GM21717 (cell line): ENCODE results near the gene WDR93.
"Not testable (repeated sequence)": the region's sequence is repeated elsewhere in the genome, so short reads cannot be mapped to it uniquely, and the experiment has no call there.

ENCODE experiments used
- ATAC-seq: cut with Tn5 transposase; IDR thresholded peaks from one replicate; pipeline ENCODE4 v1.9.1; 2021; ENCODE audit warnings: mild to moderate bottlenecking, moderate library complexity; ENCODE audit not compliant: unreplicated experiment

Gene WDR93

DNA sequence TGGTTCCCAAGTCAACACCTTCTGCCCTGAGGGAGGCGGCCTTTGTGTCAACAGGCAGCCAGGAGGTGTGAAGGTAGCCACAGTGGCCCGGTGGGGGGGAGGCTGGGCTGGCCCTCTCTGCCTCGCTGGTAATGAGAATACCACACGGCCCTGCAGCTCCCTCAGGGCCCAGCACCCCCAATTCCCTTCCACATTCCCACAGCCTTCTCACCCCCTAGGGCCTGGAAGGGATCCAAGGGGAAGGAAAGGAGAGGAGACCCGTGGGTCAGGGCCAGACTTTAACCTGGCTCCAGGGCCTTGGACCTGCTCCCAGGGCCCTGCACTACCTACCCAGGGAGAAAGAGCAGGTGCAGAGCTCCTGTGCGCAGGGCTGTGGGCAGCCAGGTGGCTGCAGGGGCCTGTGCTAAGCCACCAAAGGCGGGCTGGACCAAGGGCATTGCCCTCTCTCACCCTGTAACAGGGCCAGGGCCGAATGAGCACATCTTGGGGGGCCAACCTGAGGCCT, 76.9 kb downstream of the WDR93 start:
- no peak for ATAC-seq

DNA sequence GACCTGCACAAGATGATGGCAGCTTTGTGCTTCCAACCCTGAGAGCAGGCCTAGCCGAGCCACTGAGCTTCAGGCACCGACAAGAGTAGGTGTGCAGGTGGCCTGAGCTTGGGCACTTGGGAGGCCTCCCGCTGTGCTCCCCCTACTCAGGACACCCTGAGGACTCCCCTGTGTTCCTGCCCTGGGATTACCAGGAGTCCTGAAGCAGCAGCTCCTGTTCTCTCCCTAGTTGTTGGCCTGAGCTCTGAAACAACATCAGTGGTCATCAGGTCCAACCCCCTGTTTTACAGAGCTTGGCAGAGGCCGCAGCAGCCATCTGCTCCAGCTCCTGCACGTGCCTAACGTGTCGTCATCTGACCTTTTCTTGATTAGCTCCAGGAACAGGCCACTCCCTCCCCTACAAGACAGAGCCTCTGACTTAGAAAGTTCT, 77.5 kb downstream of the WDR93 start:
- ATAC-seq, result no peak

DNA sequence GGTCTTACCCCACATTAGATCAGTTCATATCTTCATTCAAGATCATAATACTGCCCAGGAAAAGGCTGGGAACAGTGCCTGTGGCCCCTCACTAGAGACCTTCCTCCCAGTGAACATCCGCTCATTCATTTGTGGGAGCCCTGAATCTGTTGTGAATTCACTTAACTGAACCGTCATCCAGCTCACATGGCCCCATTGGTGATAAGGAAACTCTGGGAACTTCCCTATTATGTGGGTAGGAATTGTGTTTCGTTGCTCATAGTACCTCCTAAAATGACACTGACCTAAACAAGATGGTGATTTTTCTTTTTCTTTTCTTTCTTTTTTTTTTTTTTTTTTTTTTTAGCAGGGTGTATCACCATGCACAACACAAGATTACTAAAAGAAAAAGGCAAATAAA, 78.8 kb downstream of the WDR93 start:
- no peak for ATAC-seq

DNA sequence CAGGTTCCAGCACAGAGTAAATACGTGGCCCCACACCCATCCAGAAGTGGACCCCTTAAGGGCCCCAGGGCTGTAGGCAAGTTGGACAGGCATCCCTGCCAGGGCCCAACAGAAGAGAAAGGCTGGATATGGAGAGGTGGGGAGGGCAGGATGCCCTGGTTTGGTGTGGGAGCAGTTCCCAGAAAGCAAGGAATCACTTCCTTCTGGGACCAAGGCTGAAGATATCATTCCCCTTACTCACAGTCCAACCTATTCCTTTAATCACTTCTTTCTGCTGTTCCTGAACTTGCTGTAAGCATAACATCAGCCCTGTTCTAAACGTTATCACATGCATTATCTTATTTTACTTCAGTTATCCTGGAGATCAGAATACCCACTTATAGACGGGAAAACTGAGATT, 79.4 kb downstream of the WDR93 start:
- no peak for ATAC-seq

DNA sequence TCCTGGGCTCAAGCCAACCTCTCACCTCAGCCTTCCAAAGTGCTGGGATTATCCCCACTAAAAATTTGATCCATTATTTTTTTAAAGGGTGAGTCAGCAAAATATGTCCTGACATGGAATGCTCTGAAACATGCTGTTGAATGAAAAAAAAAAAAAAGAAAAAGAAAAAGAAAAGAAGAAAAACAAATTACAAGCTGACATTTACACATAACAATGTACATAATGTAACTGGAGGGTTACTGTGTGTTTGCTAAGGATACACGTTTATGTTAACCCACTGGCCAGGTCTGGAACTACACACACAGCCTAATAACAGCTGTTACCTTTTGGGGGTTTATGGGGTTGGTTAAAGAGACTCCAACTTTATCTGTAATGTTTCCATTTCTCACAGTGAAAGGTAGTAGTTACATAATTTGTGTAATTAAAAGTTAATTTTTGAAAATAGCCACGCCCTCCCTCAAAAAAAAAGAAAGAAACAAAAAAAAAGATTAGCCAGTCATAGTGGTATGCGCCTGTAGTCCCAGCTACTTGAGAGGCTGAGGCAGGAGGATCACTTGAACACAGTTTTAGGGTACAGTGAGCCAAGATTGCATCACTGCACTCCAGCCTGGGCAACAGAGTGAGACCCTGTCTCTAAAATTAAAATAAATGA, 82.4 kb downstream of the WDR93 start:
- ATAC-seq, result no peak

DNA sequence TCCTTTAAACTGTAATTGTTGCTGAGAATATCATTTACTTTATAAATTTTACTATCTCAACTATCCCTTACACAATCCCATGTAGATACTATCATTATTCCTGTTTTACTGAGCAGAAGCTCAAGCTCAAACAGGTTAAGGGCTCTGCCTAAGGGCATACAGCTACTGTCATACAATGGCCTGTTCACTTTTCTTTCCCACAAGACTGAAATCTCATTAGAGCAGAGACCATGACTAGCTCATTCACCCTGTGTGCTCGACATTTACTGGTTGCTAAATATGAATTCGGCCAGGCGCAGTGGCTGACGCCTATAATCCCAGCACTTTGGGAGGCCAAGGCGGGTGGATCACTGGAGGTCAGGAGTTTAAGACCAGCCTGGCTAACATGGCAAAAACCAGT, 83.9 kb downstream of the WDR93 start:
- ATAC-seq, result no peak

DNA sequence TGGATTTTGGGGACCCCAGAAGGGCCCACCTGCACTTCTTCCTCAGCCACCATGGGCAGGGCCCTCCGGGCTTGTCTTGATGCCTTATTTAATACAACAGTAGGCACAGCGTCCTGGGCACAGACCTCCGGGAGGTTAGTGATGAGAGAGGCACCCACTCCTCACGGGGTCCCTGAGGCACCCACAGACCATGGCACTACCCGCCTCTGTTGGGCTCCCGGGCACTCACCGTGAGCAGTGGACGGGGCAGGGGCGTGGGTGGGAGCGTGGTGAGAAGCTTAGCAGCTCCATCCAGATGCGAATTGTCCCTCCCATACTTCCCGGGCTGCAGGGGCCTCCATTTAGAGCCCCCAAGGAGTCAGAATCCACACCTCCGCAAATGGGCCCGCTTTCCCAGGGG, 85.2 kb downstream of the WDR93 start:
- ATAC-seq, result no peak

DNA sequence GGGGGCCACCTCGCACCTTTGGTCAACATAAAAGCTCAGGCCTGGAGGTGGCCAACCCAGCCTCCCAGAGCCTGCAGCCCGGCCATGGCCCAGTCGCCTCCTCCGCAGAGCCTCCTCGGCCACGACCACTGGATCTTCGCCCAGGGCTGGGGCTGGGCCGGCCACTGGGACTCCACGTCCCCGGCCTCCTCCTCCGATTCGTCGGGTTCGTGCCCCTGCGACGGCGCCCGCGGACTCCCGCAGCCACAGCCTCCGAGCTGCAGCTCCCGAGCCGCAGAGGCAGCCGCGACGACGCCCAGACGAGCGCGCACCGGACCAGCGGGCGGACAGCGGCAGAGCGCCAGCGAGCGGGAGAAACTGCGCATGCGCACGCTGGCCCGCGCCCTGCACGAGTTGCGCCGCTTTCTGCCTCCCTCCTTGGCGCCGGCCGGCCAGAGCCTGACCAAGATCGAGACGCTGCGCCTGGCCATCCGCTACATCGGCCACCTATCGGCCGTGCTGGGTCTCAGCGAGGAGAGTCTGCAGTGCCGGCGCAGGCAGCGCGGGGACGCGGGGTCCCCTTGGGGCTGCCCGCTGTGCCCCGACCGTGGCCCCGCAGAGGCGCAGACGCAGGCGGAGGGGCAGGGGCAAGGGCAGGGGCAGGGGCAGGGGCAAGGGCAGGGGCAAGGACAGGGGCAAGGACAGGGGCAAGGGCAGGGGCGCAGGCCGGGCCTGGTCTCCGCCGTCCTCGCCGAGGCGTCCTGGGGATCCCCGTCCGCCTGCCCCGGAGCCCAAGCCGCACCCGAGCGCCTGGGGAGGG, 85.9 kb downstream of the WDR93 start, which contains the start of gene MESP2:
TSS of gene MESP2 (plus strand) at position 59 of the 799 bp plus-strand sequence. CDS start at position 85, 26 bp downstream.
- no peak for ATAC-seq

DNA sequence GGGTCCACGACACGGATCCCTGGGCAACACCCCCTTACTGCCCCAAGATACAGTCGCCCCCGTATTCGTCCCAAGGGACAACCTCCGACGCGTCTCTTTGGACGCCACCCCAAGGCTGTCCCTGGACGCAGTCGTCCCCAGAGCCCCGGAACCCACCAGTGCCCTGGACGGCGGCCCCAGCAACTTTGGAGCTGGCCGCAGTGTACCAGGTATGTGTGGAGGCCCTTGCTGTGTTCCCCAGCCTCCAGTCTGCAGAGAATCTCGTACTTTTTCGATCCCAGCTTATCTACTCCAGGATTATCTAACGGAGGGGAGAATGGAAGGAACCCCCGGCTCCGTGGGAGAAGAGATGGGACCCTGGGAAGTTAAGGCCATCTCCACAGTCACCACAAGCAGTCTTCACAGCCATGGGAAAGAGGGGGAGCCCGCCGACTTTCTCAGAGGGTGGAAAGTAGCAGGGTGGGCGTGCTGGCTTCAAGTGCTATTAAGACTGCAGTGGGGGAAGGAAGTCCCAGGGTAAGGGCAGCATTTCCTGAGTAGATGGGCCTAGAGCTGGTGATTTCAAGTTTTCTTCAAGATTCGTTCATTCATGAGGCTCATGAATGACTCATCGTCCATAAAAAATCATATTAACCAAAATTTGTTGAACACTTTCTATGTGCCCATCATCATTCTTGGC, 86.6 kb downstream of the WDR93 start:
- no peak for ATAC-seq

DNA sequence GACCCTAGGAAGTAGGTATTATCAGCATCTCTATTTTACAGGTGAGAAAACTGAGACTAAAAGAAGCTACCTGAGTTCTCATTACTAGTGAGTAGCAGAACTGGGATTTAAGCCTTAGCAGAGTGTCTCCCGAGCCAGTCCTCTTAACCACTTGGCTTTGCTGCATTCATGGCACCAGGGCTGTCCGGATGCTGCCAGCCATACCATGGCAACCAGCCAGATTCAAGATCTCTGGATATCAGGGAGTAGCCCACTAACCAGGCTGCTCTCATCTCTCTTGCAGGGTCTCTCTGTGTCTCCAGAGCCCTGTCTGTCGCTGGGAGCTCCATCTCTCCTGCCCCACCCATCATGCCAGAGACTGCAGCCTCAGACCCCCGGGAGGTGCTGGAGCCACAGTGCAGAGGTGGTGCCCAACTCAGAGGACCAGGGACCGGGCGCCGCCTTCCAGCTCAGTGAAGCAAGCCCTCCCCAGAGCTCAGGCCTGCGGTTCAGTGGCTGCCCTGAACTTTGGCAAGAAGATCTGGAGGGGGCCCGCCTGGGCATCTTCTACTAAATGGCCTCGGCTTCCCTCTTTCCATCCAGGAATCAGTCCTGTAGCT, 87.3 kb downstream of the WDR93 start:
- no peak for ATAC-seq

DNA sequence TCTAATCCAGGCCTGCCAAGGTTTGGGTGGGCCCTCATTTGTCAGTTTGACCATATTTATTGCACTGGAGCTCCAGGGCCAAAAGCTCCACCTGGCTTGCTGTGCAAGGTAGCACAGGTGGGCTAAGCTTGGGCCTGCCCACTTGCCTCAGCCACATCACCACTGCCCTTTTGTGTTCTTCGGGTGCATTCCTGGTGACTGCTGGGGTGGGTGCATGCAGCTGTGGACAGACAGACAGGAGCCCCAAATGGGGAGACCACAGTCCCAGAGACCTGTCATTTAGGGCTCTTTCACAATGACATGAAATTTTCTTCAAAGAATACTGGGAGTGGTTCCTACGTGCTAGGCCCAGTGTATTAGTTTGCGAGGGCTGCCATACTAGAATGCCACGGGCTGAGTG, 88.2 kb downstream of the WDR93 start:
- no peak for ATAC-seq

DNA sequence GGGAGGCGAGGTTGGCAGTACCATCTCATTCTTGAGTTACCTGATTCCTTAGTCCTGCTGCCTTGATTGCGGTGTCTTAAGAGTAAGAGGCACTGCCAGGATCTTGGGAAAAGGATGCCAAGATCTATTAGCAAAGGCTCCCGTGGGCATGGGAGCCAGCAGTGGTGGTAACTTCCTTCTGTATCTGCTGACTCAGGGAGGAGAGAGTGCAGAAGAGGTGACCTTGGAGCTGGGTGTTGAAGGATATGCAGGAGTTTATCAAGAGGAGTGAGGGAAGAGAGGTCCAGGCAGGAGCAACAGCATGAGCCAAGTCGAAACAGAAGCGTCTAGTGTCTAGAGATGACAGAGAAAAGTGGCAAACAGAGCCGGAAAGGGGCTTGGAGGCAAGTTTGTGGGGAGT, 90.0 kb downstream of the WDR93 start:
- ATAC-seq, result no peak

DNA sequence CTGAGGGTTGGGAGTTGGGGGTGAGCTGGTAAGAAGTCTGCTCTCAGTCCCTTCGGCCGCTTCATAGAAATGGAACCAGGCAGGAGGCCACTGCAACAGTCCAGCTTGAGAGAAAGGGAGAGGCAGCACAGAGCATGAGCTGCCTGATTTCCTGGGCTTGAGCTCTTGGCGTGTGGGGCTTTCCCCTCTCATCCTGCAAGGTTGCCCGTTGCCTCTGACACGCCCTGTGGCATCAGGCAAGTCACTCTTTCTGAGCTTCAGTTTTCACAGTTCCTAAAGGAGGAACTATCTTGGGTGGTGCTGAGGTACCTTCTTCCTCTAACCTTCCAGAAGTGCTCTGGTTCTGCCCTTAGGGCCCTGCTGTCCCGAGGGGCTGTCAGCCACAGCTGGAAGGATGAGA, 90.4 kb downstream of the WDR93 start:
- no peak for ATAC-seq

DNA sequence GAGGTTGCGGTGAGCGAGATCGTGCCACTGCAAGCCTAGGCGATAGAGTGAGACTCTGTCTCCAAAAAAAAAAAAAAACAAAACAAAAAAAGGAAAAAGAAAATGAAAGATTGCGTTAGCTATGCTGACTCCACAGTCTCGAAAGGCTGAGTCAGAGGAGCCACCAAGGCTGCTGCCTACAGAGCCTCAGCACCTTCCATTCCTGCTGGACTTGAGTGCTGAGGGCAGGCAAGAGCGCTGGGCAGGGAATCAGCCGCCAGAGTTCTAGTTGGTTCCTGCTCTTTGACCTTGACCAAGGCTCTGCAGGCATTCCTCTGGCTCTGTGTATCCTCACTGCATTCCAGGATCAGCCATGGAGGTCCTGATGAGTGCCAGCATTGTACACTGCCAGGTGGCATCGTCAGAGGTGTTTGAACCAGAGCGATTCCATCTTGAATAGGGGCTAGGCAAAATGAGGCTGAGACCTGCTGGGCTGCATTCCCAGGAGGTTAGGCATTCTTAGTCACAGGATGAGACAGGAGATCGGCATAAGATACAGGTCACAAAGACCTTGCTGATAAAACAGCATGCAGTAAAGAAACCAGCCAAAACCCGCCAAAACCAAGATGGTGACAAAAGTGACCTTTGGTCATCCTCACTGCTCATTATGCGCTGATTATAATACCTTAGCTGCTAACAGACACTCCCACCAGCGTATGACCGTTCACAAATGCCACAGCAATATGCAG, 91.4 kb downstream of the WDR93 start:
- no peak for ATAC-seq

DNA sequence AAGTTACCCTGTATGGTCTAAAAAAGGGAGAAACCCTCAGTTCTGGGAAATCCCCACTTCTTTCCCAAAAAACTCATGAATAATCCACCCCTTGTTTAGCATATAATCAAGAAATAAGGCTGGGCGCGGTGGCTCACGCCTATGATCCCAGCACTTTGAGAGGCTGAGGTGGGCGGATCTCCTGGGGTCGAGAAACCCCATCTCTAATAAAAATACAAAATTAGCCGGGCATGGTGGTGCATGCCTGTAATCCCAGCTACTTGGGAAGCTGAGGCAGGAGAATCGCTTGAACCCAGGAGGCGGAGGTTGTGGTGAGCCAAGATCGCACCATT, 92.0 kb downstream of the WDR93 start:
- ATAC-seq, result not testable (repeated sequence)

DNA sequence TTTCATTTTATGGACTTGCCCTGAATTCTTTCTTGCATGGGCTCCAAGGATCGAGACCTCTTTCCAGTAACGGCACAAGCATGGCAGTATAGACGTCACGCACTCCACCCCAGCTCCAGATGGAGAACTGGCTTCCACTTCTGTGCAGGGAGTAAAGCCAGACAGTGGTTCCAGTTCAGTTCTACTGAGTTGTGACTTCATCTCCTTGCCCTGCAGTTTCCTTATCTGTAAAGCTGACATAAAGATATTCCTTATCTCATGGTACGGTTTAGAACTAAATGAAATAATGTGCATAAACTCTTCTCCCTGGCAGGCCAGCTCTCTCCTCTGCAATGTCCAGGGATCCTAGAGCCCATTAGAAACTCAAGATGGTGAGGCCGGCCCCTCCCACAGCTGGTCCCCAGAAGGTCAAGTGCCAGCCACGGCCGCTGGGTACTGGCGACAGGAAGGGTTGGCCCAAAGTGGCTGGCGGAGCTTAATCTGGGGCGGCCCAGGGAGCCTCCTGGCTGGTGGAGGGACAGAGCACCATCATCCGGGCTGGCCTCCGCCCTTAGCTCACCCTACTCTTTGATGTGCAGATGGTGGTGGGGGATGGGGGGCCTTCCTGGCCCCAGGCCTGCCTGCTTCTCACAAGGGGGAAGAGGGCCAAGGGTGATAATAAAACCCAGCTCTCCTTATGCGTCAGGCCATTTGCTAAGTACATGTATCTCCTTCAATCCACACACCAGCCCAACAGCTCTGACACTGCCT, 92.7 kb downstream of the WDR93 start:
- ATAC-seq, result no peak

DNA sequence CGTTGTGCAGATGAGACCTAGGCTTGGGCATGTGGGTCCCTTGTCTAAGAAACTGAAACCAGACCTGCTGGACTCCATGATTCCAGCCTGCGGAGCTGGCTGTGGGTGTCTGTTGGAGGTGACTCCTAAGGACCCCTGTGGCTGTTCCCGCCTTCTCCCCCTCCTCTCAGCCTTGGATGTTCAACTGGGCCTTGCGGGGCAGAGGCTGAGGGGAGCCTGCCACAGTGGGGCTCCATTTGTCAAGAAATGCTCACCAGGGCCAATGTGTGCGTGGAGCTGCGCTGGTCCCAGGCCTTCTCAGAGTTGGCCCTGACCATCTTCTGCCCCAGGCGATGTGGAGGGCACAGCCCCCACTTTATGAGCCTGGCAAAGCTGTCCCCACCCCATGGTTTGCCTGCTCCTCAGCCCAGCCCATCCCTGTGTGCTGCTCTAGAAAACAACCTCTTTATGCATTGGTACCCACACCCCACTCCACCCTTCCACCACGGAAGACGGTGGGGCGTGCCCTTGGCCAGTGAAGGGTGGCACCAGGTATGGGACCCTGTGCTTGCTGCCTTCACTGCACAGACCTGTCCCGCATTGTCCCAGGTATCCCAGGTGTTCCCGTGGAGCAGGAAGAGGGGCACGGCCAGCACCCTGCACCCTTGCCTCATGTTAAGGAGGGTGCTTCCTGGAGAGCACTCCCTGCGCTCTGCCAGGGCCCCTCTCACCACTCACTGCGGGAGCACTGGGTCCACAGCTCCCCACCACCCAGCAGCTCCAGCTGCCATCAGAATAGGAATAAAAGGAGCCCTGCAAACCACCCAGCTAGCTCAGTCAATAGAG, 93.5 kb downstream of the WDR93 start:
- no peak for ATAC-seq

DNA sequence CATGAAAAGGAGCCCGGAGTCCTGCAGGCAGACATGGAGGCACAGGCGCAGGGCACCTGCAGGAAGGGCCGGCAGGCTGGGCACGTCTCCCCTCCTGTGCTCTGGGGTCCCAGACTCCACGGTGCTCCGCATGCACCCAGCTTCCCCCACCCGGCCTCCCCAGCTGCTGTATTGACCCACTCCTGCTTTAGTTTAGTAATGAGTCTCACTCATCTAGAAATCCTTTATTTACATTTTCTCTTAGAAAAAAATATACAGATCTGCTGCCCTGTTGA, 94.0 kb downstream of the WDR93 start:
- ATAC-seq, result no peak

DNA sequence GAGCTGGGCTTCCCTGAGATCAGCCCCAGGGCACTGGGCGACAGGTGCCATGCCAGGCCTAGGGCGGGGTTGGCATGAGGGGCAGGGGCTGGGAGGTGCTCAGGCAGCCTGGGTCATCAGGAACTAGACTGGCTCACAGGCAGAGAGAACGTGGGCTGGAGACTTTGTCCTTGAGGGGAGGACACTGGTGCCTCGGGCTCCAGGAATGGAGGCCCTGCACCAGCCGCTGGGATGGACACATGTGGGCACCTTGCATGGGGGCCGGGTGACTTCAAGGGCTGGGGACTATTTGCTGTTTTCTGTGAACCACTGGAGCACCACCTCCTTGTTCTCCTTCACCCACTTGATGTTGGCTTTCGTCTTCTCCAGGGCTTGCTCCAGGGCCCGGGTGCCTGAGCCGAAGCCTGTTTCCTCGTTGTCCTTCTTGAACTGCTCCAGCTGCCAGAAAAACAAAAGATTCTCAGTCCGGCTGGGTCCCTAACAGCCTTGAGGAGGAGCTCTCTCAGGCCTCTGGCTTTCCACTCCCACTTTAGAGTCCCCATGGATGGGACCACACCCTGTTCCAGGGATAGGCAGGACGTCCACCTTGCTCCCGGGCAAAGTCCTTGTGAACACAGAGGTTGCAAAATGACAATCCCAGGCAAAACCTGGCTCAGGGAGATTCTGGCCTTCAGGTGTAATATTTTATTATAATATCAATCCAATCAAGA, 94.6 kb downstream of the WDR93 start:
- no peak for ATAC-seq
